Muscle of back (tissue), 11 donors: ENCODE measurements around the gene SH3GL3. TPM values are rescaled to one million over a fixed set of nuclear protein-coding genes. Genes with fewer than 3 reads are reported as not detected.

ENCODE experiments used
- DNase-seq, 3 donors: peaks; one replicate each; pipeline versions ENCODE4 v3.0.0 to v3.0.0-alpha.2; 2013
- polyA plus RNA-seq, 10 donors: library from polyadenylated mRNA; unstranded; fragments of 120-200 nt; gene quantifications; one replicate each; pipeline ENCODE4 v1.2.1, GENCODE V29; 2013; ENCODE audit not compliant: insufficient read length in 10 of 10

SH3GL3 gene
- polyA plus RNA-seq, 10 donors: 8.1 to 17.6 (median 11.6) TPM

GRCh38 chr15:83665480-83665879 is 218.3 kb downstream of the SH3GL3 start:
- DNase-seq: peak in 2 of 3 donors; percentile 53 to 73

Other genes with a start within 250 kb of the SH3GL3 start
- gene HDGFL3, start 239.5 kb upstream of the SH3GL3 start, polyA plus RNA-seq: 10 to 100 TPM; 40.8 to 71.8 (median 49.6) TPM
- 1 to 10 TPM in 9 of 10 donors, under 1 TPM in 1; 0.92 to 3.7 (median 1.8) TPM for gene BNC1, start 162.7 kb upstream of the SH3GL3 start, polyA plus RNA-seq
- gene ADAMTSL3, start 206.8 kb downstream of the SH3GL3 start, polyA plus RNA-seq: 10 to 100 TPM; 33.3 to 73.3 (median 52.2) TPM